A549 treated with AZD9567 at 1 μM for 4 hours (cell line): ENCODE measurements around the gene OR5B17. TPM values are rescaled to one million over a fixed set of nuclear protein-coding genes. Genes with fewer than 3 reads are reported as not detected.

Experiments
- total RNA-seq: library from RNA; stranded (reverse); fragments of 200-300 nt; extraction: Qiagen RNA extraction; gene quantifications from 5 replicates; pipeline ENCODE4 v1.2.3, GENCODE V29; 2022; ENCODE audit not compliant: insufficient read depth

Gene OR5B17
- not detected in 5 replicates for total RNA-seq

GRCh38 chr11:58358969-58359368, at the start of gene OR5B17:
OR5B17 (minus strand) TSS chr11:58359069; CDS start chr11:58359069, 0 bp downstream.

GRCh38 chr11:58406774-58407173, 47.9 kb upstream of the OR5B17 start, which contains the start of gene OR5B3:
OR5B3 (minus strand) TSS chr11:58406874; CDS start chr11:58403409, 3,465 bp downstream.

Other genes with a start within 250 kb of the OR5B17 start
- gene OR9I1, start 233.5 kb downstream of the OR5B17 start, total RNA-seq = not detected in 5 replicates
- not detected in 5 replicates for gene OR9Q2, start 170.0 kb downstream of the OR5B17 start, total RNA-seq
- not detected in 5 replicates for gene OR1S2, start 154.9 kb downstream of the OR5B17 start, total RNA-seq
- gene OR1S1, start 146.3 kb downstream of the OR5B17 start, total RNA-seq = not detected in 5 replicates
- gene OR10Q1, start 130.2 kb downstream of the OR5B17 start, total RNA-seq = not detected in 5 replicates
- not detected in 5 replicates for gene OR10W1, start 90.8 kb downstream of the OR5B17 start, total RNA-seq
- gene OR5B3, start 47.8 kb upstream of the OR5B17 start, total RNA-seq = not detected in 5 replicates
- not detected in 5 replicates for gene OR5B2, start 69.1 kb upstream of the OR5B17 start, total RNA-seq
- gene OR5B12, start 83.2 kb upstream of the OR5B17 start, total RNA-seq = not detected in 5 replicates
- gene OR5B21, start 149.0 kb upstream of the OR5B17 start, total RNA-seq = not detected in 5 replicates
- 1.1 to 2.8 TPM (median 2.3 TPM) in 5 replicates for gene LPXN, start 216.8 kb upstream of the OR5B17 start, total RNA-seq
- gene ZFP91, start 220.0 kb upstream of the OR5B17 start, total RNA-seq = 29.7 to 43.8 TPM (median 34.6 TPM) in 5 replicates